Middle frontal gyrus (tissue), 1 donor: Measurements from ENCODE around the gene NDUFS1.
"Not testable (repeated sequence)": the region's sequence is repeated elsewhere in the genome, so short reads cannot be mapped to it uniquely, and the experiment has no call there.

Experiments used
- DNase-seq: peaks from one replicate; pipeline ENCODE4 v3.0.0-alpha.2; 2015; ENCODE audit warnings: low spot score; ENCODE audit errors: extremely low spot score

NDUFS1 gene

DNA sequence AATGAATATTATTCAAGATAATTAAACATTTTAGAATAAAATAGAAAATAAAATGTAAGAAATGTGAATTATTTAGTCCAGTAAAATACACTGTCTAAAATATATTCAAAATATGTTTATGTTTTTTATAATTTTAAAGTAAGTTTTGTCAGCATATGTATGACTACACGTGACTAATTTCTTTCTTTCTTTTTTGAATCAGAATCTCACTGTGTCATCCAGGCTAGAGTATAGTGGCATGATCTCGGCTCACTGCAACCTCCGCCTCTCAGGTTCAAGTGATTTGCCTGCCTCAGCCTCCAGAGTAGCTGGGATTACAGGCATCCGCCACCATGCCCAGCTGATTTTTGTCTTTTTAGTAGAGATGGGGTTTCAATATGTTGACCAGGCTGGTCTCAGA lies 54.2 kb downstream of the NDUFS1 start:
- no peak for DNase-seq

- not testable (repeated sequence) for DNase-seq
Observed at GRCh38 chr2:206098872-206099271, 60.4 kb downstream of the NDUFS1 start.

DNA sequence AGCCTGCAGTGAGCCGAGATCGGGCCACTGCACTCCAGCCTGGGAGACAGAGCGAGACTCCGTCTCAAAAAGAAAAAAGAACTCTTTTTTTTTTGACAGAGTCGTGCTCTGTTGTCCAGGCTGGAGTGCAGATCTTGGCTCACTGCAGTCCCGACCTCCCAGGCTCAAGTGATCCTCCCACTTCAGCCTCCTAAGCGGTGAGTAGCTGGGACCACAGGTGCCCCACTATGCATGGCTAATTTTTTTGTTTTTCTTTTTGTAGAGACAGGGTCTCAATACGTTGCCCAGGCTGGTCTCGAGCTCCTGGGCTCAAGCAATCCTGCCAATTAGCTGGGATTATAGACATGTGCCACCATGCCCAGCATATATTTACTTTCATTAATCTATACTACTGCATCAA lies 60.8 kb downstream of the NDUFS1 start:
- no peak for DNase-seq

DNA sequence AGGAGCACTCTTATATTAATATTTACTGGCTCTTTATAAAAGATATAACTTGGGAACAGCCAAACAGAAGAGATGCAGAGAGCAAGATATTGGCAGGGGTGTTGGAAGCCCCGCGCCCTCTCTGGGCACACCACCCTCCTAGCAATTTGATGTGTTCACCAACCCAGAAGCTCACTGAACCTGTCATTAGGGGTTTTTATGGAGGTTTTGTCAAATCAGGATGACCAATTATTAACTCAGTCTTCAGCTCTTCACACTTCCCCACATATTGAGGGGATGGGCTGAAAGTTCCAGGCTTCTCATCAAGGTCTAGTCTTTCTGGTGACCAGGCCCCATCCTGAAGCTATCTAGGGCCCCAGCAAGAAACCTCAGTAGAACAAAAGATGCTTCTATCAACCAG lies 62.4 kb downstream of the NDUFS1 start:
- DNase-seq = no peak

DNA sequence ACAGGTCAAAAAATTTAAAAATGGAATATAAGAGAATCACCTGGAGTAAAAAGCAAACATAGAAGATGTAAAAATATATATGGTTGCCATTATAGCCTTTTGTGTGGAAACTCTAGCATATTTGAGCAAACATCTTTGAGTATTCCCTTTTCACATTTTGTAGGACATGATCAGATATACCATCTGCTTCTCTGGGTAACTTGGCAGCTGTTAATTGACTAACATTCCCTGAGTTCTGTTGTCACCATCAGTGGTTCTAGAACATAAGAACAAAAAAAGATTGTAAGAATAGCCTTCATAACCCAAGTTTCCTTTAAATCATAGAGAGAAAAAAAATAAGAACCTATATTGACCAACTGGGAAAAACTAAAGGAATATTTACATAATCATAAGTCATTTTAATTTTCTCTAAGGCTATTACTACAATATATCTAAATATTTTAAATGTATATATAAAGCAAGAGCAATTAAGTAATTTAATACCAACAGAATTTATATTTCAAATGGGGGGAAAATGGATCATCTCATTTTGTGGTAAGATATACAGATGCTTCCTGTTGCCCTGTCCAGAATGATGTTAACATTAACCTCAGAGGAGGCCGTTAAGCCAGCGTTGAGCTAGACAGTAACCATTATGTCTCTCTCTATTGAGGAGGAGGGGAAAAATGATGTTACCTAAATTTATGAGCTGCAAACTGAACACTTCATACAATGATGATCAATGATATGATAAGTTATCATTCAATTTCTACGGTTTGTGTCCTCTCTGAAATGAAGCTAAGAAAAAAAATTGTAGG lies 63.5 kb downstream of the NDUFS1 start:
- DNase-seq = no peak

DNA sequence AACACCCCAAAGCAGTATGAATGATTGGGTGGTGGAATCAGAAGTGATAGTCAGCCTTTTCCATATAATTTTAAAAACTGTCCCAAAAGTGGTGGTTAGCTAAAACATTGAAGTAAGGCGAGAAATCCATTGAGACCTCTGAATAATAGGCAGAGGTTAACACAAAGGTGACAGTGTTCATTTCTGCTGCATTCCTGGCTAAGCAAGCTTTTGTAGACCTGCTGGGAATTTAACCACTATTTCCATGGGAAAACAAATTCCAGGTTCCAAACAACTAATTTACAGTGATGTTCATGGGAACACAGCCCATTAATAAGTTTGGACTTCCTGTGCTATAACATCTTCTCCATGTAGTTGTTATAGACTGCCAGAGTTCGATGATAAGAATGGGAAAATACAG lies 66.9 kb downstream of the NDUFS1 start:
- DNase-seq = no peak

DNA sequence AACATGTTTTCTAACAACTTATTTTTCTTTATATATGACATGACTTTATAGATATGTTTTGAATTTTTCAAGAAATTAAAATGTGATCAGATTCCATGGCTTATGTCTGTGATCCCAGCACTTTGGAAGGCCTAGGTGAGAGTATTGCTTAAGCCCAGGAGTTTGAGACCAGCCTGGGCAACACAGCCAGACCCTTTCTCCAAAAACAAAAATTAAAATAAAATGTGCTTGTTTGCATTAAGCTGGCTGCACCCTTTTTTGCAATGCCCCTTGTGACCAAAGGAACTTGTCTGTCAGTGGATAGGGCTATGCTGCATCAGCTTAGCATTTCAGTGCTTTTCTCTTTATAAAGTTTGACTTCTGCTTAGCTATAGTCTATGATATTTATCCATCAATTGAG lies 71.0 kb downstream of the NDUFS1 start:
- DNase-seq = no peak

DNA sequence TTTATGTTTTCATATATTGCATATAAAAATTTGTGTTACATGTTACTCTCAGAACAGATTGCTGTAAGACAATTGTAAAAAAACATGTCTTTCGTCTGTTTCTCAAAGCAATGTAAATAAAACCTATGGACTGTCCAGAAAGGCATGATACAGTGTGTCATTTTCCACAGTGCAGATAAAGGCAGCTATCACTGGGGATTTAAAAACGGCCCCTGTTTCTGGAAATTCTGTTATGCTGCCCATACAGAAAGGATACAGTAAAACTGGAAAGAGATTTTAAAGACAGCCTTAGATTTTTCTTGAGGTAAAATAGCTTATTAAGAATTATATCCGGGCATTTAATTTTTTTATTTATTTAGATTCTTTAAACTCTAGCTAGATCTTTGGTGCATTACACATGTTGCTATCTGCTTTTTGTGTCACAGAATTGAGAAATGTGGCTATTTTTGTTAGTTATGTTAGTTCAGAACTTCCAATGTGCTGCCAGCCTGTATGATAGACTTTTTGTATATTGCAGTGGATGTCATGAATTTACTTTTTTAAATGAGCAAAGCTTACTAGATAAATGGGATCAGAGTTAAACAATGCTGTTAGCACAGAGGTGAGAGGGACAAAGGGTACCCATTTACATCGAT lies 72.4 kb downstream of the NDUFS1 start:
- DNase-seq = no peak

GRCh38 chr2:206085742-206086445 lies 73.3 kb downstream of the NDUFS1 start, which contains the start of gene INO80D:
Gene INO80D, minus strand, starts transcription at chr2:206086174. Its CDS starts 23,158 bp downstream, at chr2:206063016.
- peak; percentile 56 for DNase-seq

GRCh38 chr2:206084870-206085741 lies 74.1 kb downstream of the NDUFS1 start:
- no peak for DNase-seq

GRCh38 chr2:206084439-206084869 lies 74.8 kb downstream of the NDUFS1 start:
- peak; percentile 39 for DNase-seq

DNA sequence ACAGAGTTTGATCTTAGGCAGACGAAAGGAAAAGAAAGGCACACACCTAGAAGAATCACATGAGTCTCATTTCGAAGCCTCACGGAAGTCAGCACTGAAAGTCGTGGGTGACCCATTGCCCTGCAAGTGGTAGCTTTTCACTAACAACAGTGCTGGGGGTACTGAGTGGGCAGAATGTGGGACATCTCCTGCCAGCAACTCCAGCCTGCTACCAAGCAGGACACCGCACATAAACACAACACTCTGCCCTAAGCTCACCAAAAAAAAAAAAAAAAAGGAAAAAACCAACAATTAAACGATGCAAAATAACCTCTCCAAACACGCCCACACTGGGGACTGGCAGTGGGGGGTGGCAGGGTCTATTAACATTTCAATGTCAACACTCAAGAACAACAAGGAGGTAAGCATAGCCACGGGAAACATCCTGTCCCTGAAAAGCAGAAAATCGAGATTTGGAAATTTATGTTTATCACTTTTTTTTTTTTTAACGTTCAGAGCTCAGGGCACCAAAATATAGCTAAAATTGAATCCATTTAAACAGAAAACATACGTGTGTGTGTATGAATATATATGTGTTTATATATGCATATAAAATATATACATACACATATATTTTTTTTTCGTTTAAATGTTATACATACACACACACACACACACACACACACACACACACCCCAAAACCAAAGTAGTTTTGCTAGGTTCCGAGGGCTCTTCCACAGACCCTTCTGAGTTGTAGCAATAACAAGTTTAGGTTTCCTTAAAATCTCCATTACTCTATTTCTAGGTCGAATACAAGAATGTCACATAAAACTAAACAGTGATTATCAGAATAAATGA lies 75.4 kb downstream of the NDUFS1 start:
- no peak for DNase-seq

DNA sequence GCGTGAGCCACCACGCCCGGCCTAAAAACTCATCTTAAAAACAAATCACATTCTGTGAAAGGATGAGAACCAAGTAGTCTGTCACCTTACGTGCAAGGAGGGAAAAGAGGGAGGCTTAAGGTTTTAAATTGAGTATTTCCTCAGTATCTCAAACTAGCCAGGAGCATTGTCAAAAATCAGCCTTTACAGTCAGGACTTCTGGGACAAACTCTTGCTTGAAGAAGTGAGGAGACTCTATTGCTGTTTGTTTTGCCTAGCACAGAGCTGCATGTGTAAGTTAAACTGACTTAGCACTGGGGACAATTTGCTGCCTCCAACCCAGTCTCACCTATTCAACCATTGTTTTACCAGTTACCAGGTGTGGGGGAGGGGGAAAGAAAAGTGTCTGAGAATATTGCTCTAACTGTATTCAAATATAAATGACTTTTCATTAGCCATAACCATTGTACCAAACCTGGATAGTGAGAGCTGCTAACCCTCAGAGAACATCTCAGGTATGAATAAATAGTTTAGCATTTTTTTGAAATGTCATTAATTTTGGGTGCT lies 76.9 kb downstream of the NDUFS1 start:
- DNase-seq = no peak

GRCh38 chr2:206080927-206081326 lies 78.3 kb downstream of the NDUFS1 start:
- no peak for DNase-seq

DNA sequence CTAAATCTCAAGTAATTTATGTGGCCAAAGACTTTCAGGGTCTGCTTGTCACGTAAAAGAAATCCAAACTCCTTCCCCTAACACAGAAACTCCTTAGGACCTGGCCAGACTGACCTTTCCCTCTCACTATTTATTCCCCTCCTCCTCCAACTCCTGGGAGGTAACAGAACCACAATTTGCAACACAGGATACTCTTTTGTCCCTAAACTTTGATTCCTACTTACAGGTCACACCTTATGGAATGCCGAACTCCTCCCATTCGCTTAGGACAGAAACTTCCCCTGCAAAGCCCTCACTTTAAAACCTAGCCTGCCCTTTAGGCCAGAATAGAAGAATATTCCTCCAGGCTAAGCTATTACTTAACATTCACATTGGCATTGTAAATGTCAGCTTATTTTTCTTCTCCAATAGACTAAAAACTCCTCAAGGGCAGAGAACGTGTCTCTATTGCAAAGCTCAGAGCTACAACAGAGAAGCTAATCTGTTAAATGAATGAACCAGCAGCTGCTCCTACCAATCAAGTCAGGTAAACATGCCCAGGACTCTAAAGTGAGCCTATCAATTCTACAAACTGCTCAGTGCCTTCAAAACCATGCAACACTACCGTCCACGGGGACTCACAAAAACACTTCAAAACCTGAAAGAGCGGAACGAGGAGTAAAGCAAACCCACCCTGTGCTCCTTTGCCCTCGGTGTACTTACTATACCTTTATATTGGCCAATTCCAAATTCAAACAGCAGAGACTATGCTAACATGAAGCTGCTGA lies 79.4 kb downstream of the NDUFS1 start:
- no peak for DNase-seq

DNA sequence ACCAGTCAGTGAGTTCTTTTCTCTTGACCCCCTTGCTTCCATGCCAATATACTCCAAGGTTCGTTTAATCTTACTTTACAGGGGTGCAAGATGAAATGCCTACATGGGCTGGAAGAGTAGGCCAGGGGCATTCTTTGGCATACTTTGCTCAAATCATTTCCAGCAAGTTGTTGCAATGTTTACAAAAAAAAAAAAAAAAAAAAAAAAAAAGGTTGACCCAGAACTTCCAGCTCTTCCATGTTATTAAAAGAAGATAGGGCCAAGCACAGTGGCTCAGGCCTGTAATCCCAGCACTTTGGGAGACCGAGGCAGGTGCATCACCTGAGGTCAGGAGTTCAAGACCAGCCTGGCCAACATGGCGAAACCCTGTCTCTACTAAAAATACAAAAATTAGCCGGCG lies 81.4 kb downstream of the NDUFS1 start:
- DNase-seq = not testable (repeated sequence)

DNA sequence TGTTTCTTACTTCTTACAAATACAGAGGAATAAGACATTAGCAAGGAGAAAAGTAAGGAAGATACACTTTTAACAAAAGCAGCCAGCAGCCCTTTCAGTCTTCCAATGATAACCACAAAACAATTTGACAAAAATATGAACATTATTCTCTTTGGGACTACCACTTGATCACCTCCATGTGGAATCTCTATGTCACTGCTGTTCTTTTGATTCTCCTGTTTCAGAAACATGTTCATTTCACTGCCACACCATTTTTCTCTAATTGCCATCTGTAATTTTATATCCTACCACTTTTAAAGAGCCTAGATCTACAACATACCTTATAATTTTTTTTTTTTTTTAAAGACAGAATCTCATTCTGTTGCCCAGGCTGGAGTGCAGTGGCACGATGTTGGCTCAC lies 84.1 kb downstream of the NDUFS1 start:
- DNase-seq = no peak

DNA sequence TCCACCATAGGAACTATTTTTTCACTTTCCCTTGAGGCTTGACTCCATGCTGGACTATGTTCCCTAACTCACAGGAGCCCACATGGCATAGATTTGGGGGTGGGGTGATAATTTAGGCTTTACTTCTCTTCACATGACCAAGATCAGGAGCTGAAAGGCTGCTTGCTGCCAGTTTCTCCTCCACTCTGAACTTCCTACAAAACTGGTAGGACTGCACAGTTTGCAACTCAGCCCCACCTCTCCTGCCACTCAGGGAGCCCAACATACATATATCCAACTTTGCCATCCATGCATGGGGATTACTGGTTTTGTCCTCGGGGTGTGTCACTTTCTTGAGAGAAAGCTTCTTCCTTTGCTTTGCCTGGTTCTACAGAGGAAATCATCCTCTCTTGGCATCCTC lies 87.4 kb downstream of the NDUFS1 start:
- DNase-seq = no peak

GRCh38 chr2:206069417-206069816 lies 89.8 kb downstream of the NDUFS1 start:
- DNase-seq = no peak
